ENCODE data around the gene KLHL24.
A peak's percentile ranks its signal among the peaks of the same experiment; 100 is the strongest.
"Not testable (repeated sequence)": the region's sequence is repeated elsewhere in the genome, so short reads cannot be mapped to it uniquely, and the experiment has no call there.

KLHL24 gene

DNA sequence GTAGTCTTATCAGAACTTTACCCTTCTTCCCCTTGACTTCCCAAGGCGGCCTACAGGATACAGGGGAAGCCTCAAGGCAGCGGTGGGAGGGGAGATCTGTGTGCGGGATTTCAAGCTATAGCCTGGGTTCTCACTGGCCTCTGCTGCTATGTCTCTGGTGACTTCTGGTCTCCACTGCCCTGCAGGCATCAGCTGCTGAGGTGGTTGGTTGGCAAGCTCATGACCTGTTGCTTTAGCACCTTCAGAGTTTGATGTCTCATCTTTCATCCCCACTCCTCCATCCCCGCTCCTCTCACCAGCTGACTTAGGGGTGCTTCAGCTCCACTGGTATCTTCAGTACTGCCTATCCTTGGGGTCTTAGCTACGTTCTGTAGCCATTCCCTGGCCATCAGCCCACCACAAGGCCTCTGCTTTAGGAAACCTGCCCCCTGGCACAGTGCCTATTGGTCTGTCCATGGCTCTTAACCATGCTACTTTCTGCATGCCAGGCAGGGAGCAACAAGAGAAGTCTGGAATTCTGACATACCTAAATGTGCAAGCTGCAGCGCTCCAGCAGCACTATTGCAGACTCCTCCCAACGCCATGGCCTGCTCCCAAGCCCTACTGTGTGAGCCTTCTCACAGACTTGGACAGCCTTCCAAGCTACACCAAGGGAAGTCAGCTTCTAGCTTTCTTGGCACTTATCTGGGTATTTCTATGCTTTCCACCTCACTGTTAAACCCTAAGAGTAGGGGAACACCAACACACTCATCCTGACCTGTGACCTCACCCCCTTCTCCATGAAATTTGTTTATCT lies 60.3 kb downstream of the KLHL24 start:
- no peak for DNase-seq (ENCODE audit: low read depth)

DNA sequence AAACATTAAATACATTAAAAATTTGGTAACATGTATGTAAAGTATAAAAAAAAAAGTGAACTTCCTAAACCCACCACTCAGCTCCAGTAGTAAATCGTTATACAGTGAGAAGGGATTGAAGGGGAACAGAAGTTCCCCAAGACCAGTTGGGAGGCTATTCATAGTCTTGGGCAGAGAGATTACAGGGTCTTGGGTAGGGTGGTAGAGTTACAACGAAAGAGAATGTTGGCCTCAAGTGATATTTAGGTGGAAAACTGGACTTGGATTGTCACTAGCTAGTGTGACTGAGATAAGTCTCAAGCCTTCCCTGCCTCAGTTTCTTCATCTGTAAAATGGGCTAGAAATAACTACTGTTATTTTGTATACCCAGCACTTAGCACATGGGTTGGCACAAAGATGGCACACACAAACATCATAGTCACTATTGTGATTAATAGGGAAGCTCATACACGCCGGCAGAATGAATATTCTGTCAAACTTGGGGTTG lies 61.7 kb downstream of the KLHL24 start:
- DNase-seq (ENCODE audit: low read depth): no peak

DNA sequence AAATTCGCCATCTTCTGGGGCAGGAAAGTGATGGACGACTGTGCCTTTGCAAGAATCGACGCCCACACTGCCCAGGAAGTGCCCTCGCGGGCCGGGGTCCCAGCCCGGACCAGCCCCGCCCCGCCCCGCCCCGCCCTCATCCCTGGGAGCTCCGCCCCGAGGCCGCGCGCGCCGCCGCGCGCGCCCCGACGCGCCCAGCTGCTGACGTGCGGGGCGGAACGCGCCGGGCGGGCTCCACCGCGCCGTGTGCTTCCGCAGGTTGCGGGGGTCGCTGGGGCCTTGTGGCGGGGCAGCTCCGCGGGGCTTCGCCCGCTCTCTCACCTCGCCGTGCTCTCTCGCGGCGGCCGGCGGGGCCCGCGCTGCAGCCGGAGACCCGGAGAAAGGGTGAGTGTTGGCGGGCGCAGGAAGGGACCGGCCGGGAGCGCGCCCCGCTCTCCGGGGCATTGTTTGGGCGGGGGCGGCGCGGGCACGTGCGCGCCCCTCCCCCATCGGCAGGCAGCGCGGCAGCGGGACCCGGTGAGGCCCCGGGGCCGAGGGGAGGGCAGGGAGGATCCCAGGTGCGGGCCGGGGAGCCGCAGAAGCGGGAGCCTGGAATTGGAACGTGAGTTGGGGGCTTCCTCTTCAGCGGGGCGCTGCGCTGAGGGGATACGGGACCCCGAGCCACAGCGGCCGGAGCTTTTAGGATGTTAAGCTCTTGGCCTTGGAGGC lies 62.3 kb downstream of the KLHL24 start, which contains the start of gene YEATS2:
Gene YEATS2 (plus strand): TSS at position 188 of the 708 bp plus-strand sequence. CDS start 17,366 bp downstream, outside the sequence.
- peak; percentile 48 for DNase-seq (ENCODE audit: low read depth)

DNA sequence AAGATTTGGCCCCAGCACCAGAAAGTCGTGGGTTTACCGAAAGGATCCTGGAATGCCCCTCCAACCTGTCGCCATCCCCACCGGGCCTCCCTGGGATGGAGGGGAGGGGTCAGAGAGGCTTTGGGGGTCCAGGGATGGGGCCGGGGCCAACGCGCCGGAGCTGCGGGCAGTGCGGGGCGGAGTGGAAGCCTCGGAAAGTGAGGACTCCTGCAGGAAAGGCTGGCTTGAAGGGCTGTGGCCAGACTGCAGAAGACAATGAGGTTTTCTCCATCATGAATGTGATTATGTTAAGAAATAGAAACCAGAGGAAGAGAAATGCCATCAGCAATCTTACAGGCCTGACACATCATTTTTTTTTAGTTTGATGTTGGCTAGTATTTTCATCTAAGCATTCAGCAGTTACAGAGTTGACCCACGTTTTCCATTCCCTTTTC lies 62.9 kb downstream of the KLHL24 start:
- DNase-seq (ENCODE audit: low read depth): peak; percentile 11

DNA sequence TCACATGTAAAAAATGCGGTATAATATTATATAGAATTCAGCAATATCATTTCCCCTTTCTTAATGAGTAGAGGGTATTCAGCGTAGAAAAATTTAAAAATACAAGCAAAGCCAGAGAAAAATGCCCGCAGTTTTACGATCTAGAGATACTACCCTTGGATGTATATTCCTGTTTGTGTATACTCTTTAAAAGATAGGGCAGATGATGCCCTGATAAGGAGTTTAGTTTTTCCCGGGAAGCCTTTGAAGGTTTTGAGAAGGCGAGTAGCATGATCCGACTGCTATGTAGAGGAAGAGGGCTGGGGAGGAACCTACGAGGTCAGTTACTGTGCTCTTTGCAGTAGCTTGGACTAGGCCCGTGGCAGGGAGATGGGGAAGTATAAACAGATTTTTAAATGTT lies 63.3 kb downstream of the KLHL24 start:
- DNase-seq (ENCODE audit: low read depth): no peak

DNA sequence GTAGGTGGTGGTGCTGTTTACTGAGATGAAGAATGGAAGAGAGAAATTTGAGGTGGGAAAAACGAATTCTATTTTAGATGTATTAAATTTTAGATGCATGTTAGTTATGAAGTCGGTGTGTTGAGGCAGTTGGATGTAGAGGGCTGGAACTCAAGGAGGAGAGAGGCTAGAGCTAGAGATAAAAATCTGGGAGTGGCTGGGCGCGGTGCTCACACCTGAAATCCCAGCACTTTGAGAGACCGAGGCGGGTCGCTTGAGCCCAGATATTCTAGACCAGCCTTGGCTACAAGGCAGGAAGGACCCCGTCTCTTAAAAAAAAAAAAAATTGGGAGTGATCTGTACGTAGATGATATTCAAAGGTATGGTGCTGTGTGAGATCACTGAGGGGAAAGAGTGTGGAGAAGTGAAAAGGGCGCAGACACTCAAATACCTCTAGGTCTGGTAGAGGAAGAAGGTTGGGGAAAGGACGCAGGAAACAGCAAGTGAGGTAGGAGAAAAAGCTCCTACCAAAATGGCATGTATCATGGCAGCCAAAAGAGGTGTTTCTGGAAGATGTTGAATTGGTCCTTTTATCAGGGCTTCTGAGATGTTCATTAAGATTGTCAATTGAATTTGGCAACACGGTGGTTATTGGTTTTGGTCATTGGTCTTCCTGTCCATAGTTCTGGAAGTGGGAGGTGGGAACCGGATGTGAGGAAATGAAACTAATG lies 64.0 kb downstream of the KLHL24 start:
- no peak for DNase-seq (ENCODE audit: low read depth)

DNA sequence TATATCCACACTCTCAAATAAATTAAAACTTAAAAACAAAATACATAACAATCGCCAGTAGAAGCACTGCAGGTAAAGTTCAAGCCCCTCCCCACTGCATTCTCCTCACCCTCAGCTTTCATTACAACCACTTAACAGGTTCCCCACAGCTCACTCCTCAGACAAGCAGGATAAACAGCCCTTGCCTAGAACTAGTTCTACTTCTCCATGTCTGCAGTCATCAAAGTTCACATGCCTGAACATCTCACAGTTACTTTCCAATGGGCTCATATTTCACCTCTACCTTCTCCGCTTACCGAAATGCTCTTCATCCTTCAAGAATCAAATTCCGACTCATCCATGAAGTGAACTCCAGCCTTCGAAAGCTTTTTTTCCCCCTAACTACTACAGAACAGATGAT lies 66.3 kb downstream of the KLHL24 start:
- no peak for DNase-seq (ENCODE audit: low read depth)

DNA sequence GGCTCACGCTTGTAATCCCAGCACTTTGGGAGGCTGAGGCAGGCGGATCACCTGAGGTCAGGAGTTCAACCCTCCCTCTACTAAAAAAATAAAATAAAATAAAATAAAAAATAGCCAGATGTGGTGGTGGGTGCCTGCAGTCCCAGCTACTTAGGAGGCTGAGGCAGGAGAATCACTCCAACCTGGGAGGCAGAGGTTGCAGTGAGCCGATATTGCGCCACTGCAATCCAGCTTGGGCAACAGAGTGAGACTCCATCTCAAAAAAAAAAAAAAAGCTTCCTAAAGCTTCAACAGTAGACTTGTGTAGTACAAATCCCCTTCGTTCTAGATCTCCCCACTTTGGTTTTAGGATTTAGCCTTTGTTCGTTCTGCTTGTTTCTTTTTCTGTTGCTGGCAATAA lies 68.5 kb downstream of the KLHL24 start:
- DNase-seq (ENCODE audit: low read depth): not testable (repeated sequence)

DNA sequence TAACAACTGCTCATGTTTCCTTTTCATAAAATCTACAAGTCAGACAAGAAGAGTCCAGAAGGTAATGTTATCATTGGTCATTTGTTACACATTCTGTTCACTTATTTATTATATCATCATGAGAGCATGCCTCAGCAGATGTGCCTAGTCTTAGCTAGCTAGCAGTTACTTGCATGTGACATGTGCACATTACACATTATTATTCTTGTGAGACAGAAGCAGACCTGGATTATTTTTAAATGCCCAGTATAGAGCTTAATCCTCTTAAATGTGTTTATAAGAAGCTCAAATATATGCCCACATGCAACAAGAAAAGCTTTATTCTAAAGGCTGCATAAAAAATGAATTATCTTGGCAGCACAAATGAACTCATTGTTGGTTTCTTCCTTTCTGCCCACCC lies 74.8 kb downstream of the KLHL24 start:
- DNase-seq (ENCODE audit: low read depth): no peak

DNA sequence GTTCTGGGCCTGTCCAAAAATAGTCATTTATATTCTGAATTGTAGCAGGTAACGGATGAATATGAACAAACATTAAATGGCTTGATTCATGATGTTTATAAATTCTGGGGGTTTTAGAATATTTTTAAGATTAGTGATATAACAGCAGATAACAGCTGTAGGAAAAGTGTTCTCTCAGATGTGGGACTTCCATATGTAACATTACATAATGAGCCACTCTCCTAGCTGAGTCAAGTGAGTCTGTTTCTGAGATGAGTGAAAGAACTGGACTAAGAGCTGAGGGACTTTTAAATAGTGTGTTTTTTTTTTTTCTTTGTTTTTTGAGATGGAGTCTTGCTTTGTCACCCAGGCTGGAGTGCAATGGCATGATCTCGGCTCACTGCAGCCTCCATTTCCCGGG lies 76.1 kb downstream of the KLHL24 start:
- DNase-seq (ENCODE audit: low read depth): no peak

DNA sequence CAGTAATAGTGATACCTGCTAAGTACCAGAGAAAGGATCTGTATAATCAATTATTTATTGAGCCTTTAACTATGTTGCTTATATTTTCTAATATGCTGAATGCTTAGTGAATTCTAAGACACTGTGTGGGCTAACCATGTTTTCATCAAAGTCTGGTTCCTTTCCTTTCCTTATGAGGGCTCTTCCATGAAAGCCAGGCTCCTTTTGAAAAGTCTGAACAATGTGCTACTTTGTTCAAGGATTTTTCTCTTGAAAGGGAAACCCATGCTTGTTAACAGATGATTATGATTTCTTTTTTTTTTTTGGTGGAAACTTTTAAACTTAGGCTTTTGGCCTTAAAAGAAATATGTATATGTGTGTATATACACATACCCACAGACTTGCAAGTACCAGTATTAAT lies 79.2 kb downstream of the KLHL24 start:
- no peak for DNase-seq (ENCODE audit: low read depth)

DNA sequence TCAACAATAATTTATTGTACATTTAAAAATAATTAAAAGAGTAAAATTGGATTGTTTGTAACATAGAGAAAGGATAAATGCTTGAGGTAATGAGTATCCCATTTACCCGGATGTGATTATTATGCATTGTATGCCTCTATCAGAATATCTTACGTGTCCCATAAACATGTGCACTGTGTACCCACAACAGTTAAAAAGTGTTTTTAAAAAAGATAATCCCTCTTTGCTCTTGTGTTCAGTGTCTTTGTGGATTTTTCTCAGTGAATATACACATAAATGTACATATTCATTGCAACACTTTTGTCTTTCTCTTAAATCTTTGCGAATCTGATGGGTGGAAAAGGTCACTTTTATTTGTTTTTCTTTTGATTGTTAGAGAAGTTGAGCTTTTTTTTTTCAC lies 82.6 kb downstream of the KLHL24 start:
- DNase-seq (ENCODE audit: low read depth): no peak

DNA sequence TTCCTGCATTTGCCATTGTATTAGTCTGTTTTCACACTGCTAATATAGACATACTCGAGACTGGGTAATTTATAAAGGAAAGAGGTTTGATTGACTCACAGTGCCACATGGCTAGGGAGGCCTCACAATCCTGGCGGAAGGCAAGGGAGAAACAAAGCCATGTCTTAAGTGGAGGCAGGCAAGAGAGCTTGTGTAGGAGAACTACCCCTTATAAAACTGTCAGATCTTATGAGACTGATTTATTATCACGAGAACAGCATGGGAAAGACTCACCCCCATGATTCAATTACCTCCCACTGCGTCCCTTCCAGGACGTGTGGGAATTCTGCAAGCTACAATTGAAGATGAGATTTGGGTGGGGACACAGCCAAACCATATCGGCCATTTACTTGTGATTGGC lies 90.0 kb downstream of the KLHL24 start:
- no peak for DNase-seq (ENCODE audit: low read depth)

DNA sequence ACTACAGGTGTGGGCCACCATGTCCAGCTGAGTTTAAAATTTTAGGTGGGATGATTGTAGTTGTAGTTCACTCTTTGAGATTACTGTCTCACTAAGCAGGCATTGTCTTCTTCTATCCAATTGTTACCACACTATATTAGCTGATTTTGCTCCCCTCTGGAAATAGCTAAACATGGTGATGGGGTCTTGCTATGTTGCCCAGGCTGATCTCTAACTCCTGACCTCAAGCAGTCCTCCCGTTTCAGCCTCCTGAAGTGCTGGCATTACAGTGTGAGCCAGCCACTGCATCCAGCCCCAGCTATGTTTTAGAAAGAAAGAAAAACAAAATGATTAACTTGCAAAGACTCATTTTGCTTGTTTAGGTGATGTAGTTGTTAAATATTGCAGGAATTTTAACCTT lies 92.8 kb downstream of the KLHL24 start:
- DNase-seq (ENCODE audit: low read depth): no peak

DNA sequence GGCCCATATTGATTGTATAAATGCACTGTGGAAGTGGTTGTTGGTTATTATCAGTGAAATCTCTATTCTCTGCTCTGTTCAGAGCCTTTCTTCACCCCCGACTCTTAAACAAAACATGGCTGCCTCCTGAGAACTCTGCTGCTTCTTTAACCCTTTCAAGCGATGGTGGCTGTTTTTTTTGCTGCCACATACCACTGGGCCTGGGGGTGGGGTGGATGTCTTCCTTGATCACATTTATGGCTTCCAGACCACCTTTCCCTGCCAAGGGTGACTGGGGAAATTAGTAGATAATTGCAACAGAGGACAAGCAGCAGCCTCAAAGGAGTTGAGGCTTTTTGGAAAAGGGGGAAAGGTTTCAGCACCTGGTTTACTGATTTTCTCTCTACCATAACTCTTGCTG lies 94.9 kb downstream of the KLHL24 start:
- DNase-seq (ENCODE audit: low read depth): no peak

DNA sequence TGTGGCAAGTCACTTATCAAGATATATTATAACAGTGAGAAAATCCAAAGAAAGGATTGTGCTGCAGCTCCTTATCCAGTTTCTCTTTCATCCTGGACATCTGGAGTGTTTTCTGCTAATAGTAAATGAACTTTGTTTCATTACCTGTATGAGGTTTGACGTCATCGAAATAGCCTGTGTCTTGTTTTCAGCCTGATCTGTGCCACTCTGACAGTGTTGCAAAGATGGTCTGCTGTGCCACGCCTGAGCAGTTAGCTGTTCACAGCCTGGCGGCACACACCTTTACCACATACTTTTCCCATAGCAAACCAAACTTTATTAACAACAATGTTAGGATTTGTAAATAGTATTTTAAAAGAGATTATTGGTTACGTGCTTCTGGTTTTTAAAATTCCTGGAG lies 96.2 kb downstream of the KLHL24 start:
- DNase-seq (ENCODE audit: low read depth): no peak

DNA sequence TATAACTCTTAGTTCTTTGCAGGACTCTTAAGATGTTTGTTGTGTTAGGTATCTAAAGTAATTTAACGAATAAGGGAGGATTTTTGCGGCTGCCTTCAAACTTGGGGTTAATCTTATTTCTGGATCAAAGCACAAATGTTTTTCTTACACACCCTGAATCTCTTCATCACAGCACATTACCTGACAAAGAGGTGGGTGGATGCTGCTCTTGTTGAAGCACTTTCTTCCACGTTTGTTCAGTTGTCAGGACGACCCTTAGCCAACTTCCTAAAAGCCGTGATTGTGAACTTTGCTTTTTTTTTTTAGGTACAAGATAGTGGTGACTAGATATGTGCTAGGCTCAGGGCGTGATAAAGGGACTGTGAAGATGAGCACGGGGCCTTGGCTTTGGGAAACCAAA lies 98.1 kb downstream of the KLHL24 start:
- DNase-seq (ENCODE audit: low read depth): no peak
